Spleen (tissue), 11 donors: ENCODE data around the gene KIFAP3. TPM values are rescaled to one million over a fixed set of nuclear protein-coding genes. Genes with fewer than 3 reads are reported as not detected.
"Not testable (repeated sequence)": the region's sequence is repeated elsewhere in the genome, so short reads cannot be mapped to it uniquely, and the experiment has no call there.

Source experiments
- DNase-seq: peaks from one replicate; pipeline ENCODE4 v3.0.0-alpha.2; 2020
- H3K27ac ChIP-seq, 8 donors: fragments of 200-600 bp; sonication (generic) in 7 of 8; 1 replicate in 4 of 8; 2 replicates in 4 of 8; pipeline versions ENCODE4 v1.5.0 to v1.8.0; 2016 to 2021; ENCODE audit warnings: inconsistent platforms in 4 of 8, mild to moderate bottlenecking in 4 of 8, moderate library complexity in 1 of 8
- H3K27me3 ChIP-seq, 7 donors: fragments of 200-600 bp; sonication (generic) in 6 of 7; replicated peaks in 1 of 7; 1 replicate in 4 of 7; 2 replicates in 3 of 7; pipeline versions ENCODE4 v1.5.0 to v1.8.0; 2016 to 2021; ENCODE audit warnings: inconsistent platforms in 3 of 7, mild to moderate bottlenecking in 1 of 7
- H3K36me3 ChIP-seq, 6 donors: fragments of 200-600 bp; sonication (generic) in 5 of 6; 1 replicate in 4 of 6; 2 replicates in 2 of 6; pipeline versions ENCODE4 v1.5.0 to v1.8.0; 2016 to 2021; ENCODE audit warnings: inconsistent platforms in 2 of 6
- H3K4me1 ChIP-seq, 6 donors: fragments of 200-600 bp; sonication (generic) in 5 of 6; 1 replicate in 3 of 6; 2 replicates in 3 of 6; pipeline versions ENCODE4 v1.5.0 to v1.8.0; 2016 to 2021; ENCODE audit warnings: inconsistent platforms in 3 of 6
- H3K4me3 ChIP-seq, 8 donors: fragments of 200-600 bp; sonication (generic) in 7 of 8; 1 replicate in 4 of 8; 2 replicates in 4 of 8; pipeline versions ENCODE4 v1.5.0 to v1.8.0; 2016 to 2021; ENCODE audit warnings: inconsistent platforms in 4 of 8, mild to moderate bottlenecking in 4 of 8, moderate library complexity in 2 of 8
- H3K9me3 ChIP-seq, 8 donors: fragments of 200-600 bp; sonication (generic) in 7 of 8; 1 replicate in 4 of 8; 2 replicates in 4 of 8; pipeline versions ENCODE4 v1.5.0 to v1.8.0; 2016 to 2021; ENCODE audit warnings: inconsistent platforms in 4 of 8
- CTCF ChIP-seq, 11 experiments: fragments of 200-600 bp in 7 of 11; fragments of 450-650 bp in 4 of 11; sonication (generic) in 4 of 11; IDR thresholded peaks in 8 of 11; conservative IDR thresholded peaks in 3 of 11; 1 replicate in 7 of 11; 2 replicates in 4 of 11; pipeline versions ENCODE4 v1.4.0 to v1.8.0; 2016 to 2021; ENCODE audit warnings: antibody characterized with exemption in 11 of 11, inconsistent platforms in 4 of 11, mild to moderate bottlenecking in 1 of 11
- POLR2A ChIP-seq, 3 donors: fragments of 450-650 bp; IDR thresholded peaks; one replicate each; pipeline ENCODE4 v1.5.1; 2017; ENCODE audit warnings: antibody characterized with exemption in 3 of 3, mild to moderate bottlenecking in 1 of 3
- POLR2AphosphoS5 ChIP-seq, 3 donors: sonication (generic); formaldehyde crosslinking; IDR thresholded peaks; one replicate each; pipeline ENCODE4 v1.5.1; 2017; ENCODE audit warnings: antibody characterized with exemption in 3 of 3
- WGBS, 5 donors: extraction: QIAGEN DNeasy Blood & Tissue Kit in 3 of 5; methylation state at CpG; one replicate each; pipeline versions ENCODE4 v1.1.5 to v1.1.7; 2013 to 2018; 5-methylcytosine and 5-hydroxymethylcytosine counted together
- intact Hi-C: fragments of 100-400 bp; cut with DNase I; formaldehyde crosslinking; loops from one replicate; pipeline ENCODE4 v1.15.0; 2023; ENCODE audit warnings: low total_unique reads
- polyA plus RNA-seq, 3 donors: library from polyadenylated mRNA; stranded (reverse); fragments of 200-250 nt; gene quantifications; one replicate each; pipeline ENCODE4 v1.2.1, GENCODE V29; 2013
- total RNA-seq, 7 donors: library from RNA; depleted of rRNA in 3 of 7; stranded (reverse); fragments of >200 nt in 3 of 7; fragmentation: NEBNext Ultra II Directional in 4 of 7; extraction: Animal tissue kit (Norgen Biotek cat#: 25700) in 4 of 7; gene quantifications; one replicate each; pipeline versions ENCODE4 v1.1.0 to v1.2.1, GENCODE V29; 2016 to 2021
- donor health status: healthy with polysubstance abuse.
- donor health status: DM: no; HTN: no; CAD: no; lungs with moderate emphysema.
- donor health status: DM: no; HTN: no; CAD: no.
- donor health status: Bipolar disorder and iron deficiency.
- donor health status: healthy.
- donor health status: DM: no; HTN: no; CAD: no.
- donor health status: DM: yes; HTN: yes; CAD: no.

The KIFAP3 gene
- total and polyA plus RNA-seq, 10 donors, result 5.1 to 36.7 (median 20.6) TPM

- Histone ChIP-seq H3K9me3 (no peaks in the 10 kb centered on the region), H3K4me1 (no peaks in the 10 kb centered on the region), H3K27me3 (no peaks in the 10 kb centered on the region), H3K36me3 (peaks cover 0 to 33% (median 0%) of the 10 kb centered on the region in 6 donors), H3K27ac (no peak overlapping the region), H3K4me3 (no peak overlapping the region)
- no peak for TF ChIP-seq POLR2AphosphoS5 (IDR thresholded peaks at IDR 0.05)
- TF ChIP-seq CTCF (IDR thresholded peaks at IDR 0.05 in 8 of 11, conservative IDR thresholded peaks at IDR 0.05 in 3 of 11), result no peak
- no peak for TF ChIP-seq POLR2A (IDR thresholded peaks at IDR 0.05)
- intact Hi-C loops, result no loop called here
- WGBS, 5 donors, result 18 to 100% (median 86%) methylated on average over 1 of the region's 1 CpG
- no peak for DNase-seq
Observed at GRCh38 chr1:169918927-169919326, 155.6 kb downstream of the KIFAP3 start.

GRCh38 chr1:169918220-169918619 lies 156.3 kb downstream of the KIFAP3 start:
- 87 to 96% (median 92%) methylated on average over 9 of the region's 9 CpGs for WGBS, 5 donors
- intact Hi-C loops, H3K9me3 ChIP-seq, H3K27ac ChIP-seq, H3K4me1 ChIP-seq, H3K27me3 ChIP-seq, H3K4me3 ChIP-seq, DNase-seq: not testable (repeated sequence)
- peaks cover 0 to 33% (median 0%) of the 10 kb centered on the region in 6 donors for H3K36me3 ChIP-seq

- H3K27me3 ChIP-seq, result no peaks in the 10 kb centered on the region
- intact Hi-C loops, result no loop called here
- TF ChIP-seq POLR2AphosphoS5 (IDR thresholded peaks at IDR 0.05), result no peak
- no peak for TF ChIP-seq POLR2A (IDR thresholded peaks at IDR 0.05)
- no peak for TF ChIP-seq CTCF (IDR thresholded peaks at IDR 0.05 in 8 of 11, conservative IDR thresholded peaks at IDR 0.05 in 3 of 11)
- H3K4me3 ChIP-seq, result no peak overlapping the region
- H3K4me1 ChIP-seq, result no peaks in the 10 kb centered on the region
- H3K27ac ChIP-seq, result no peak overlapping the region
- peaks cover 0 to 20% (median 0%) of the 10 kb centered on the region in 6 donors for H3K36me3 ChIP-seq
- 61 to 83% (median 68%) methylated on average over 15 of the region's 15 CpGs for WGBS, 5 donors
- peaks cover 0 to 17% (median 2%) of the 10 kb centered on the region in 8 donors for H3K9me3 ChIP-seq
- DNase-seq, result no peak
Observed at GRCh38 chr1:169915150-169915549, 159.3 kb downstream of the KIFAP3 start.

GRCh38 chr1:169914531-169914930 lies 160.0 kb downstream of the KIFAP3 start:
- DNase-seq, result no peak
- Histone ChIP-seq H3K27ac (no peak overlapping the region), H3K4me1 (no peaks in the 10 kb centered on the region), H3K9me3 (peaks cover 0 to 17% (median 2%) of the 10 kb centered on the region in 8 donors), H3K4me3 (no peak overlapping the region), H3K36me3 (peaks cover 0 to 14% (median 0%) of the 10 kb centered on the region in 6 donors), H3K27me3 (no peaks in the 10 kb centered on the region)
- WGBS, 5 donors, result 53 to 76% (median 62%) methylated on average over 3 of the region's 3 CpGs
- intact Hi-C loops, result no loop called here
- no peak for TF ChIP-seq POLR2A (IDR thresholded peaks at IDR 0.05)
- no peak for TF ChIP-seq POLR2AphosphoS5 (IDR thresholded peaks at IDR 0.05)
- TF ChIP-seq CTCF (IDR thresholded peaks at IDR 0.05 in 8 of 11, conservative IDR thresholded peaks at IDR 0.05 in 3 of 11), result no peak

GRCh38 chr1:169909499-169909898 lies 165.0 kb downstream of the KIFAP3 start:
- no peaks in the 10 kb centered on the region for H3K36me3 ChIP-seq
- H3K4me3 ChIP-seq, result no peak overlapping the region
- H3K4me1 ChIP-seq, result no peaks in the 10 kb centered on the region
- 92 to 96% (median 94%) methylated on average over 16 of the region's 16 CpGs for WGBS, 5 donors
- H3K27me3 ChIP-seq, result no peaks in the 10 kb centered on the region
- peaks cover 0 to 17% (median 2%) of the 10 kb centered on the region in 8 donors for H3K9me3 ChIP-seq
- no peak for TF ChIP-seq CTCF (IDR thresholded peaks at IDR 0.05 in 8 of 11, conservative IDR thresholded peaks at IDR 0.05 in 3 of 11)
- no peak for TF ChIP-seq POLR2AphosphoS5 (IDR thresholded peaks at IDR 0.05)
- no peak for TF ChIP-seq POLR2A (IDR thresholded peaks at IDR 0.05)
- H3K27ac ChIP-seq, result no peak overlapping the region
- intact Hi-C loops, result no loop called here
- no peak for DNase-seq
